LNCaP clone FGC (cell line): ENCODE data around the gene SDHAF3.
"Not testable (repeated sequence)": the region's sequence is repeated elsewhere in the genome, so short reads cannot be mapped to it uniquely, and the experiment has no call there.

Source experiments
- DNase-seq: peaks from one replicate; pipeline ENCODE4 v3.0.0-alpha.2; 2011; ENCODE audit warnings: low read depth
- H3K4me3 ChIP-seq: 2 replicates; pipeline ENCODE4 v1.5.1; 2011; ENCODE audit warnings: mild to moderate bottlenecking, low read depth, low read length, control low read depth
- CTCF ChIP-seq: IDR thresholded peaks from 2 replicates; pipeline ENCODE4 v1.5.1; 2012; ENCODE audit warnings: mild to moderate bottlenecking; ENCODE audit not compliant: control insufficient read depth, insufficient read depth; ENCODE audit errors: extremely low read depth

SDHAF3 gene

GRCh38 chr7:97120713-97121457, 3.4 kb downstream of the SDHAF3 start:
- no peak overlapping the region for H3K4me3 ChIP-seq
- no peak for DNase-seq
- no peak for TF ChIP-seq CTCF

GRCh38 chr7:97123115-97123514, 5.6 kb downstream of the SDHAF3 start:
- H3K4me3 ChIP-seq, DNase-seq: not testable (repeated sequence)

- no peak overlapping the region for H3K4me3 ChIP-seq
- DNase-seq: no peak
- no peak for TF ChIP-seq CTCF
Measured at GRCh38 chr7:97126483-97127171, 9.1 kb downstream of the SDHAF3 start.

- no peak for TF ChIP-seq CTCF
- DNase-seq: no peak
- H3K4me3 ChIP-seq: no peak overlapping the region
Measured at GRCh38 chr7:97128736-97129135, 11.2 kb downstream of the SDHAF3 start.

GRCh38 chr7:97130417-97131139, 13.1 kb downstream of the SDHAF3 start:
- no peak overlapping the region for H3K4me3 ChIP-seq
- TF ChIP-seq CTCF: no peak
- no peak for DNase-seq

GRCh38 chr7:97133159-97133558, 15.7 kb downstream of the SDHAF3 start:
- DNase-seq: no peak
- no peak overlapping the region for H3K4me3 ChIP-seq
- no peak for TF ChIP-seq CTCF

- H3K4me3 ChIP-seq: no peak overlapping the region
- no peak for TF ChIP-seq CTCF
- DNase-seq: no peak
Measured at GRCh38 chr7:97138830-97139229, 21.3 kb downstream of the SDHAF3 start.
